GM12864 (cell line): ENCODE results near the gene CLMN.

ENCODE experiments used
- DNase-seq: peaks from one replicate; pipeline ENCODE4 v3.0.0-alpha.2; 2011; ENCODE audit warnings: low read depth
- H3K4me3 ChIP-seq: 2 replicates; pipeline ENCODE4 v1.5.1; 2011; ENCODE audit warnings: mild to moderate bottlenecking, low read depth, low read length, control low read depth
- CTCF ChIP-seq: IDR thresholded peaks from 2 replicates; pipeline ENCODE4 v1.5.1; 2011; ENCODE audit warnings: low read depth, mild to moderate bottlenecking, moderate library complexity, low read length, control low read depth, inconsistent platforms; ENCODE audit errors: missing control alignments

Gene CLMN

GRCh38 chr14:95229749-95230148 is 90.0 kb downstream of the CLMN start:
- no peak overlapping the region for H3K4me3 ChIP-seq
- no peak for TF ChIP-seq CTCF
- no peak for DNase-seq

DNA sequence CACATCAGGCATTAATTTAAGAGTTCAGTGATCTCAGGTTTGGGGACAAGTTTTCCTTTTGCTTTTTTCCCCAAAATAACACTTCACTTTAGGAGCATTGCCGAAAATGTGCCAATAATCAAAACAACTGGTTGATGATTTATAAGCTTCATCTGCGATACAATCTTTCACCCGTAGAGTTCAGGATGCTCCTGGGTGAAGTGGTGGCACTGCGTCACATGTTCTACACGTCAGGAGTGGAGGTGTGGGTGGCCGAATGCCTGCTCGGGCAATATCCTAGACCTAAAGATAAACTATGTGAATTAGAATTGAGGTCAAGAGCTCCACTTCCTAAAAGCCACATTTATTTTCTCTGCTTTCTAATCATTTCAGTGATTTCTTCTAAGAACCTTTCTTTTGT is 91.5 kb downstream of the CLMN start:
- no peak for DNase-seq
- no peak overlapping the region for H3K4me3 ChIP-seq
- TF ChIP-seq CTCF, result no peak

- H3K4me3 ChIP-seq, result no peak overlapping the region
- no peak for DNase-seq
- TF ChIP-seq CTCF, result no peak
These were observed 92.3 kb downstream of the CLMN start for GRCh38 chr14:95227279-95227860.

- no peak for TF ChIP-seq CTCF
- no peak for DNase-seq
- H3K4me3 ChIP-seq, result no peak overlapping the region
These were observed 92.9 kb downstream of the CLMN start for GRCh38 chr14:95226801-95227200.

GRCh38 chr14:95225251-95225887 is 94.3 kb downstream of the CLMN start:
- TF ChIP-seq CTCF, result no peak
- H3K4me3 ChIP-seq, result no peak overlapping the region
- DNase-seq, result no peak

- no peak for TF ChIP-seq CTCF
- no peak for DNase-seq
- no peak overlapping the region for H3K4me3 ChIP-seq
These were observed 96.8 kb downstream of the CLMN start for GRCh38 chr14:95222870-95223398.
